Measurements from ENCODE around the gene KRT79. TPM values are rescaled to one million over a fixed set of nuclear protein-coding genes. Genes with fewer than 3 reads are reported as not detected.
"Not testable (repeated sequence)": the region's sequence is repeated elsewhere in the genome, so short reads cannot be mapped to it uniquely, and the experiment has no call there.

The KRT79 gene
- total RNA-seq, 1 donor from 2014 or later: not detected

DNA sequence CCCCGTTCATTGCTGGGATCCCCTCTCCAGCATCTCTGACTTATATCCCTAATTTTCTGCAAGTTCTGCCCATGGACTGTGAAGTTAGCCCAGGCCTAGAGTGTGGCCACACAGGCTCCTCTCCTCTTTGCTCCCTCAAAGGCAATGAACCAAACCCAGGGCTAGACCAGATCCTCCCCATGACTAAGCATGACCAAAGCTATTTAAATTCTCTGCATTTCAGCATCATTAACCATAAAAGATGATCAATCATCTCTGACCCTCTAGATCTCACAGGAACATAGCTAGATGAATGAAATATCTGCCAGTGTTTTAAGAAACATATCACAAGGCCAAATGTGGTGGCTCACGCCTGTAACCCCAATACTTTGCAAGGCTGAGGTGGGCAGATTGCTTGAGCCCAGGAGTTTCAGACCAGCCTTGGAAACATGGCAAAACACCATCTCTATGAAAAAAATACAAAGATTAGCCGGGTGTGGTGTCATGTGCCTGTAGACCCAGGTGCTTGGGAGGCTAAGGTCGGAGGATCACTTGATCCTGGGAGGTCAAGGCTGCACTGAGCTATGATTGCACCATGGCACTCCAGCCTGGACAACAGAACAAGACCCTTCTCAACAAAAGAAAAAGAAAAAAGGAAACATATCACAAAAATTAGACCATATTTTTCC lies 36.0 kb downstream of the KRT79 start:
- DNase-seq (no peak), ATAC-seq (ENCODE audit: poor library complexity) (no peak)
- intact Hi-C loops (cut with DNase I): no loop called here

DNA sequence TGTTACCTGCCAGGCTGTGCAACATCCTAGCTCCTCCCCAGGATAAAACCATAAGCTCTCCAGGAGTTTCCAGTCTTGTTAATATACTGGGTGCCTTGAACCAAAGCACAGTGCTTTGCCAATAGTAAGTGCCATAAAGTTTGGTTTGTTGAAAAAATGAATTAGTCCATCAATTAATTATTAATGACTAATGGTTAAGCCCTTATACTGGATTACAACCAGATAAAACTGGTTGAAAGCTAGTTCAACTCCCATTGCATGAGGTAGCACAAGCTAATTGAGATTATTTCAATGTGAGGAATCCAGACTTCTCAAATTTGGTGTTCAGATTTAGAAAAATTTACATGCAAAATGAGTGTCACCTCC lies 36.6 kb downstream of the KRT79 start:
- intact Hi-C loops (cut with DNase I): no loop called here
- no peak for ATAC-seq (ENCODE audit: poor library complexity)
- no peak for DNase-seq

DNA sequence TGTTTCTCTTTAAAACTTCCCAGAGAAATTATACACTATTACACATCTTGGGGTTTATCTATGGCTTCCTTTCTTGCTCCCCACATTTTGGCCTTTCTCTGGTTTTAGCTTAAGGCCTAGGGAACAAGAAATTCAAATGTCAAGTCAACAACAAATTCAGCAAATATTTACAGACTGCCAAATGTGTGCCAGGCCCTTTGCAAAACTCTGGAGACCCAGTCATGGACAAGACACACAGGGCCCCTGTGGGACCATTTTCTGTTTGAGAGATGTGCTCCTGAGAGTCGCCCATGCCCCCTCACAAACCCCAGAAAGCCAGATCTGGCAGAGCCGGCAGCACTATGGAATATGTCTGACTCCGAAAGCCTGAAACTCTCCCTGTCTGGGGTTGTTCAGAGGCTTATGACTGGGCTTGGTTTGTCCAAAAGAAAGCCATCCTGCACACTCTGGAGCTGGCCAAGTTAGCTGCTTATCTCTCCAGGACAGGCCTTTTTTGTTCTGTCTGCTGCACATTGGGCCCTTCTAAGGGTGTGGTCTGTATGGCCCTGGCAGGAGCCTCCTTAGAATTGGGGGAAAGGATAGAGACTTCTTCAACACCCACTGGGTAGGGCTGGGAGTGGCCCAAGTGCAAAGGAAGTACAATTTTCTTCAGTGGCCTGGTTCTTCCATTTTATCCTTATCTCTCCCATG lies 37.1 kb downstream of the KRT79 start:
- ATAC-seq (ENCODE audit: poor library complexity) (no peak), DNase-seq (no peak)
- intact Hi-C loops (cut with DNase I): no loop called here

DNA sequence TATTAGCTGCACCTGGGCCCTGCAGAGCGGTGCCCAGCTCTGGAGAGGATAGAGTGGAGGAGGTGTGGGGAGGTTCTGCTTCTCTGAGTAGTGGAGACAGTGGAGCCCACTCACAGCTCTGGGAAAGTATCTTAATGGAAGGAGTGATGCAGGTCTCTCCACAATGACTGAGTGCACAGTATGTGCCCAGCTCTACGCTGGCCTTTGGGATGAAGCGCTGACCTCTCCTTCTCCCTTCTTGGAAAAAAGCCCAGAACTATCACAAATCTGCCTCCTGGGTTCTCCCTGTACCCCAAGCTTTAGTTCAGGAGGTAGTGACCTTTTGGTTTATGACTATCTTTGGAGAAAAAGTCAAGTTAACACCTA lies 37.7 kb downstream of the KRT79 start:
- ATAC-seq (ENCODE audit: poor library complexity): no peak
- intact Hi-C loops (cut with DNase I): no loop called here
- DNase-seq: no peak

DNA sequence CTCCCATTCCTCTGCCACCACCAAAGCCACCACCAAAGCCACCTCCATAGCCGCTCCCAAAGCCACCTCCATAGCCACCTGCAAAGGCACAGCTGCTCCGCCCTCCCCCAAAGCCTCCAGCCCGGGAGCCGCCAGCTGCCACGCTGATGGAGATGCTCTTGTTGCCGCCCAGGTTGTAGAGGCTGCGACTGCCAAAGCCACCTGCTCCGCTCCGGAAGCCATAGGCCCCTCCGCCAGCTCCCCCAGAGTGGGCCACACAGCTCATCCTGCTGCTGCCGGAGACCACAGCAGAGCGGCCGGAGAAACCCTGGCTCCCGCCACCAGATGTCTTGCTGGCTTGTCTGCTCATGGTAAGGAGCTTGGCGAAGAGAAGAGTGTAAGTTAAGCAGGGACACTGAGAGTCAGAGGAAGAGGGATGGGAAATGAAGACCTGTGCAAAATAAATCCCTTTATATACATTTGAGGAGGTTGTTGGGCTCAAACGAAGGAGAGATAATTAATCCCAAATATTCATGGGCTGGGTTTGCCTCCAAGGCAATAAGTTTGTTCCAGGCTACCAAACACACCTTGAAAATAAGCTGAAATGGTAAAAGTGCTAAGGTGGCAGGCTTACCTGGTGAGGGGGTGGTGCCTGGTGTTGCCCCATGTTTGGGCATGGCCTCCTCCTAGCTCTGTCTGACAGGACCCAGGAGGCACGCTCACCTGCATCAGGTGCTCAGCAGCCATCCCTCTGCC lies 38.2 kb downstream of the KRT79 start, which contains the start of gene KRT3:
KRT3 (minus strand) TSS at position 424 of the 735 bp plus-strand sequence; CDS start at position 349, 75 bp downstream.
- intact Hi-C loops (cut with DNase I): no loop called here
- DNase-seq (no peak), ATAC-seq (ENCODE audit: poor library complexity) (no peak)

DNA sequence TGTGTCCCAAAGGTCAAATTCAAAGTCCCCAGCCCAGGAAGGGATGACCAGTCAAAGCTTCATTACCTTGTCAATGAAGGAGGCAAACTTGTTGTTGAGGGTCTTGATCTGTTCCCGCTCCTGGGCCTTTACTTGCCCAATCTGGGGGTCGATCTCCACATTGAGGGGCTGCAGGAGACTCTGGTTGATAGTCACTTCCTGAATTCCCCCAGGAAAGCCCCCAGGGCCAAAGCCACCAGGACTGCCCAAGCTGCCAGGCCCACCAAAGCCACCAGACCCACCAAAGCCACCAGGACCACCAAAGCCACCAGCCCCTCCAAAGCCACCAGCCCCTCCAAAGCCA lies 38.8 kb downstream of the KRT79 start:
- intact Hi-C loops (cut with DNase I); ATAC-seq (ENCODE audit: poor library complexity); DNase-seq: not testable (repeated sequence)

DNA sequence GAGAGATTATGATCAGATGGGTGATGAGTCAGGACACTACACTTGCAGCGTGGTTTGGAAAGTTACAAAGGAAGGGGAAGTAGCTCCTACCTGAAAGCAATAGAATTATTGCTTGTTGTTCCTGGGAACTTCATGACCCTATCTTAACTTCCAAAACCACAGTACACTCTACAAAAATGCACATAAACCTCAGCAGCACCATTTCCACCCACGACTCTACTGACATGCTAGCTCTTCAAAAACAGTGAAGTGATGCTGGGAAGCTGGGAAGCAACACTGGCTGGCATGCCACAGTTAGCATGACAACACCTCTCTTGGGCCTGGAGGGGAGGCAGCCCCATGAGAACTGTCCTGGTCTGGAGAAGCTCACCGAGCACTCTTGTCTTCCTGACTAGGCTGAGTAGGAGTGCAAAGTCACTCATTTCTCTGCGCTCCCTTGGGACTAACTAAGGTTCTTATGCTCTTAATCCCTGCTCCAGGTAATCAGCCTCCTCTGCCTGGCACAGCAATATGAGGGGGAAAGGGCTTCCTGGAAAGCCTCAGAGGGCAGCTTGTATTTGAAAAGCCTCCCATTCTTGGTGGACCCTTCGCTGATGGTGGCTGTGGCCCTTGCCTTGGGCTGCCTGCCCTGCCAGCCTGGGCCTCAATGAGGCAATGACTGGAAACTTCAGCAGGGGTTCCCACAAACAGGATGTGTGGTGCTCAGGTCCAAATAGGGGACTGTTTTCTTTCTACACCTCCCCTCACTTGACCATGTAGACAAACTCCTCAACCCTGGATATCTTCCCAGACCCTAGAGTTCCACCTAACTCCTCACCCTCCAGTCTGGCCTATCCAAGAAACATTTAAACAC lies 39.4 kb downstream of the KRT79 start:
- intact Hi-C loops (cut with DNase I): no loop called here
- no peak for ATAC-seq (ENCODE audit: poor library complexity)

DNA sequence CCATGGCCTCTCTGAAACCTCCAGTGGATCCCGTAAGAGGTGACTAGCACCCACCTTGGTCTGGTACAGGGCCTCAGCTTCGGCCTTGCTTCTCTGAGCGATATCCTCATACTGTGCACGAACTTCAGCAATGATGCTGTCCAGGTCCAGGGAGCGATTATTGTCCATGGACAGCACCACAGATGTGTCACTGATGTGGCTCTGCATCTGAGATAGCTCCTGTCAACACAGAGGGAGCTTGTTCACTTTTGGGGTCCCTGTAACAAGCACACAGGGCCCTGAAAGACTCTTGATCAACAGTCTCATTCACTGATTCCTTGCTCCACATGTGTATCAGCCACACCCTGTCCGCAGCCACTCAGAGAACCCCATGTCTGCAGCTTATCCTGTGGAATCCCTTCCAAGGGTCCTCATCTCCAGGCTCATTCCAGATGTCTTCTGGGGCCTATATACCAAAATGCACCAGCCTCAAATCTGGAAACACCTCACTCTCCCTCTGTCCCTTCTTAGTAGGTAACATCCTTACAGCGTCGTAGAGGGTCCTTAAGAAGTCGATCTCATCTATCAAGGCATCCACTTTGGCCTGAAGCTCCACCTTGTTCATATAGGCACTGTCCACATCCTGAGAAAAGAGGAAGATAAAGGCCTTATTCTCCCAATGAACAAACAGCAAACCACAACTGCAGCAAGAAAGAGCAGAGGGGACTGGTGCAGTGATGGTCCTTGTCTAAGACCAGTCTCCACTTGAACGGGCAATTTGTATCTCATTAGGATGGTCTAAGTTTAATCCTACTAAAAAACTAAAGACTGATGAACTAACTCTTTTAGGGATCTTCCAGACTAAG lies 41.7 kb downstream of the KRT79 start:
- intact Hi-C loops (cut with DNase I): no loop called here
- ATAC-seq (ENCODE audit: poor library complexity): no peak
- no peak for DNase-seq

More for the DNA sequence above, 39.4 kb downstream of the KRT79 start:
- no peak for DNase-seq

DNA sequence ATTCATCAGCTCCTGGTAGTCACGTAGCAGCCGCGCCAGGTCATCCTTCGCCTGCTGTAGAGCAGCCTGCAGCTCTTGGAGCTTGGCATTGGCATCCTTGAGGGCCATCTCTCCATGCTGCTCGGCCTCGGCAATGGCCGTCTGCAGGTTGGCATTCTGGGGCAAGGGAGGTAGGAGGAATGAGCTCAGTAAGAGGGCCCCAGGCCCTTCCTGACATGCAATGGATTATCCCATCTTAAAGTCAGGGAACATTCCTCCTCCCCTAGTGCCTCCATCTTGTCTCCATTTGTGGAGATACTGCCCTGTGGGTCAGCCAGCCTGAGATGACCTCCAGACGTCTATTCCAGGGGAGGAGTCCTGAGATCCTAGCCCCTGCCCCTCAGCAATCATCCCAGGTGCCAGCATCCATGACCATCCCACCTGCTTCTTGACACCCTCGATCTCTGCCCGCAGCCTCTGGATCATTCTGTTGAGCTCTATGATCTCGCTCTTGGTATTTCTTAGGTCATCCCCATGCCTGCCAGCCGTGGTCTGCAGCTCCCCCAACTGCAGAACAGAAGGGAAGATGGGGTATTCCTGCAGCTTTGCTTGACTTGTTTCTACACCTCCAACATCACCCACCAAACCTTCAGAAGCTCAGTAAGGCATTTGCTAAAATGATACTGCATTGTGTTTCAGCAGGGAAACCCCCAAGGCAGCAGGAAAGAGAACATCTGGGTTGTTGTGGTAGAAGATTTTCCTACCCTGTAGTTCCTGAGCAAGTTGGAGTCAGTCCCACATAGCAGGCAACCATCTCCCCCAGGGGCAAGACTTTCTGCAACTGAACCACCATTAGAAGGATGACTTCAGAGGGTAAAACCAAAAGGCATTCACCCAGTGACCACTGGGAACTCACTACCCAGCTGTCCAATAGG lies 42.6 kb downstream of the KRT79 start:
- DNase-seq (no peak), ATAC-seq (ENCODE audit: poor library complexity) (no peak)
- intact Hi-C loops (cut with DNase I): no loop called here

DNA sequence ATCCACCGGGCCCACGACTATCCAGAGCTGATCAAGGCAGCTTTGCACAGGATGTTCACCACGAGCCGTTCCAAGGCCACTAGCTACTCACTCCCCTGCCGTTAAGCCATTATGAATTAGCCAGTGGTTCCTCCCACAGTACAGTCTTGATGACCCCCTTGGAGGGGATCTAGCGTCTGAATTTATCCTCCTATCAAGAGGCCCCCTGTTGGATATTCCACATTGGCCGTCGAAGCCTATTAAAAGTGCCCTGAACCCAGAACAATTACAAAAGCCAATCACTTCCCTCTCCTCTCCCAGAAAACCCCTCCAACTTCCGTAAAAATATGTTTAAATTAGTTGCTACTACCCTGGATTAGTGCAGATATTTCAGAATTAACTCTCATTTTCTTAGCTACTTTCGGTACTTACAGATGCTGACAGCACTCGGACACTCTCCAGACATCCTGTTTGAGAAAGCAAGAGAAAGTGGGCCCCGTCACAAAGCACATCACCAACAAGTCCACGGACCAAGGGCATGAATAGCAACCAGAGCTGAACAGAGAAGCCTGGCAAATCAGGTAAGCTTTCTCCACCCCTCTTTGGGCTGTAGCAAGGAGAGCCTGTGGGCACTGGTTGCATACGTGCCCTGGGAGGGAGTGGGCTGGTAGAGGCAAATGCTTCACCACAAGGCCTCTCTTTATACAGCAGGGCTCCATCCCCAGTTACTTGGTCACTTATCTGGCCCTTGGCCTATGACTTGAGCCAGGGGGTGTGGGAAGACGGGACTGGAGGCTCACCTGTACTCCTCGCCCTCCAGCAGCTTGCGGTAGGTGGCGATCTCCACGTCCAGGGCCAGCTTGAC lies 43.5 kb downstream of the KRT79 start:
- ATAC-seq (ENCODE audit: poor library complexity): no peak
- intact Hi-C loops (cut with DNase I): no loop called here
- no peak for DNase-seq

DNA sequence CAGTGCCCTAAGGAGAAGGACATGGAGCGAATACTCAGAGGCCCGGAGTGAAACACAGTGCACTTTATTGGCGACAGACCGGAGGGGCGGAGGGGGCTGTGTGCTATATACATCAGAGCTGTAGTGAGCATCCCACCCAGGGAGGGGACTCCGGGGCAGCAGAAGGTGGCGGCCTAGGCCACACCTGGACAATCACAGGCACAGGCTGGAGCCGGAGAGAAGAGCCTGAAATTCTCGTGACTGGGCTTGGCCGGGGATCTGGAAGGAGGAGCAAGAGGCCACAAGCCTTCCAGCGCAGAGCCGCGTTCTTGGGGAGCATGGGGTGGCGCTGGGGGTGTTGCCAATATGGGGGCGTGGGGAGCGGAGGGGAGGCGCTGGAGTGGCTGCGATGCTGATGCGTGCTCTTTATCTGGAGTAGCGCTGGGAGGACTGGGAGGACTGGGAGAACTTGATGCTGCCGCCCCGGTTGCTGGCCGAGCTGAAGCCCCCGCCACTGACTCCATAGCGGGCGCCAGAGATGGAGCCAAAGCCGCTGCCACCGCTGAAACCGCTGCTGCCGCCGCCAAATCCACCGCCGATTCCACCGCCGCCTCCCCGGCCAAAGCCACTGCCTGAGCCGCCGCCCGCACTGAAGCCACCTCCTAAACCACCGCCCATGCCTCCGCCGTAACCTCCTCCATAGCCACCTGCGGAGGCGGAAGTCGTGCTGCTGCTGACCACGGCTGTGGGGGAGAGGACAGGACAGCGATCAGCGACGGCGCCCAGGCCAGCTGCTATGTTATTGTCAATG lies 44.3 kb downstream of the KRT79 start:
- intact Hi-C loops (cut with DNase I): no loop called here
- no peak for ATAC-seq (ENCODE audit: poor library complexity)
- DNase-seq: no peak

DNA sequence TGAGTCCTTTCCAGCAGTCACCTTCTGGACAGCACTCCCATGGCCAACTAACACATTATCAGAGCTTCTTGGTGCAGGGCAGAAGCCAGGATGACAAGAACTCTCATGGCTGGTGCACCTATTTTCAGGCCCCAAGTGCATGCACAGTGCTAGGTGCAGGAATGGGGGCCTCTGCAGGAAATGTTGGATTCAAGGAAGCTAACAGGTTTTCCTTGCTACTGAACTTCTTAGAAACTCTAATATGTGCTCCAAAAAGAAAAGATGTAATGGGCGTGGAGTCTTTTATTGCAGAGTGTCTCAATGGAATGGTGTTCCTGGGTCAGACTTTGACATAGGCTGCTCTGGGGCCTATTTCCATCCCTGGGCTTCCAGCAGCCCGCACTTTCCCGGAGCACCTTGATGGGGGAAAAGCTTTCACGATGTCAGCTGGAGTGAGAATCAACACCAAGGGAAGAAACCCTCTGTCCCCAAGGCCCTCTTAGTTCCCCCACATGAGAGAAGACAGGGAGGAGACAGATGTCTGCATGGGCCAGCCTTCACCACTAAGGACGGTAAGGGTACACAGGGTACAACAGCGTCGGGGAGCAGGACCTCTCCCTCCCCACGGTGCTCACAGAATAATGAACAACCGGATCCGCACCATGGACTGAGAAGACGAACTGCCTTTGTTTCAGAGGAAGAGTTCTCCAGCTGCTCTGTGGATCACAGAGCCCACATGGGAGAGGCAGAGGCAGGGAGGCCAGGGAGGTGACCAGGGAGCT lies 45.1 kb downstream of the KRT79 start:
- intact Hi-C loops (cut with DNase I): no loop called here
- DNase-seq: no peak

DNA sequence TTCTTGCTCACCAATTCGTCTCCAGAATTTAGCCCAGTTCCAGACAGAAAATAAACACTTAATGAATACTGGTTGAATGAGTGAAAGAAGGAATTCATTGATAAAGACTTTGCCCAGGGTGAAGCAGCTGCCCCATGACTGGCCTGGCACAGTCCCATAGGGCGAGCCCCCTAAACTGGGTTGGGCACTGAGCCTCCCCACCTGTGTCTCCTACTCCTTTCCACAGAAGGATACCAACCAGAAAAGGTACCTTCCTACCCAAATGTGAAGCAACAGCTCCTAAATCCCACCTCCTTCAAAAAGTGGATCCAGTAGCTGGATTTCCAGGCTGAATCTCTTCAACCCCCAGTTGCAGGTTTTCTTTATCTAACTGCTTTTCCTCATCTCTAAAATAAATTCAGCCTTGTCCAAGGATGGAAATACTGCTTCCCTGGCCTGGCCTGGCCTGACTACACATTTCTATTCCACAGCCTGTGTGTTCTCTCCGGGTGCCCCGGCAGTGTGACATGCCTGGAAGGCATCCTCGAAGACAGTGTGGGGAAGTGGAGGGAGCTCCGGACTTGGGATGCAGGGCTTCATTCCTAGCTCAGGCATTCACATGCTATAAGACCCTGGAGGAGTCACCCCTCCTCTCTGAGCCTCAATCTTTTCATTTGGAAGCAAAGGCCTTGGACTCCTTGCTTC lies 45.8 kb downstream of the KRT79 start:
- intact Hi-C loops (cut with DNase I): no loop called here
- ATAC-seq (ENCODE audit: poor library complexity): no peak
- no peak for DNase-seq

More for the DNA sequence above, 45.1 kb downstream of the KRT79 start:
- no peak for ATAC-seq (ENCODE audit: poor library complexity)
